ENCODE data around the gene DSCAM. TPM values are rescaled to one million over a fixed set of nuclear protein-coding genes. Genes with fewer than 3 reads are reported as not detected.

Gene DSCAM
- polyA plus RNA-seq, 3 donors: not detected

DNA sequence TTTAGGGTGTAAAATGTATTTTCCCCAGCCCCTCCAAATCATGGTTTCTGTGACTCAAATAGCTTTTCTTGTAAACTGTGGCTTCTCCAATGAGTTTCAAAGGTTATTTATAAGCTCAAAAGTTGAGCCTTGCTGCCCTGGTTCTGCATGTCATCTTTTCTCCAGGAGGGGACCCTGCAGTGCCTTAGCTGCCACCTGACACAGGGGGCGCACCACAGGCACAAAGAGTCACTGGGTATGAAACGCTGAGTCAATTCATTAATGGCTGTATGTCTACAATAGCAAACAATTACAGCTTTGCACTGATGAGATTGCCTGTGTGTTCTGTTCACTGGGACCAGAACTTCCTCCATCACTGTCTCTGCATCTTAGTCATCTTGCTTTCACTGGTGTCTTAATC is 878.9 kb downstream of the DSCAM start:
- no peaks in the 10 kb centered on the region for H3K4me1 Mint-ChIP-seq
- WGBS (ENCODE audit: insufficient coverage): 100% methylated on average over 2 of the region's 2 CpGs
- intact Hi-C loops (cut with micrococcal nuclease): no loop called here
- no peak overlapping the region for H3K4me3 Mint-ChIP-seq
- DNase-seq: no peak
- H3K36me3 Mint-ChIP-seq: no peaks in the 10 kb centered on the region
- H3K27me3 Mint-ChIP-seq (ENCODE audit: low read depth in 3 of 3): peaks cover 0 to 1% (median 0%) of the 10 kb centered on the region in 3 donors
- peaks cover 5 to 28% (median 14%) of the 10 kb centered on the region in 7 donors for H3K9me3 Mint-ChIP-seq
- no peak overlapping the region for H3K9ac ChIP-seq (ENCODE audit: insufficient read depth, low read length, poor library complexity, severe bottlenecking)
- H3K79me2 ChIP-seq (ENCODE audit: insufficient read depth, low read length): no peaks in the 10 kb centered on the region
- H3K27me3 ChIP-seq (ENCODE audit: control insufficient read depth in 2 of 2, insufficient read depth in 2 of 2, low read length in 2 of 2): no peaks in the 10 kb centered on the region
- no peak overlapping the region for H2AFZ ChIP-seq (ENCODE audit: insufficient read depth, low read depth, low read length, poor library complexity, severe bottlenecking)
- H3K27ac Mint-ChIP-seq: no peak overlapping the region
- no peaks in the 10 kb centered on the region for H3K4me1 ChIP-seq (ENCODE audit: control insufficient read depth in 1 of 2, insufficient read depth in 2 of 2, low read length in 2 of 2)
- H4K20me1 ChIP-seq (ENCODE audit: insufficient read depth, low read length): no peaks in the 10 kb centered on the region
- H3K4me2 ChIP-seq (replicated peaks; ENCODE audit: extremely low read depth, low read length, poor library complexity, severe bottlenecking): no peak overlapping the region
- no peak overlapping the region for H3K27ac ChIP-seq (ENCODE audit: low read depth in 1 of 2, low read length in 2 of 2)
- H3K9me3 ChIP-seq (replicated peaks in 1 of 2; ENCODE audit: control insufficient read depth in 1 of 2, insufficient read depth in 1 of 2, low read length in 2 of 2): peaks cover 15 to 21% of the 10 kb centered on the region in 2 donors
- H3K36me3 ChIP-seq (replicated peaks in 1 of 2; ENCODE audit: control insufficient read depth in 1 of 2, insufficient read depth in 2 of 2, low read length in 2 of 2): no peaks in the 10 kb centered on the region
- TF ChIP-seq, protein P1, sequence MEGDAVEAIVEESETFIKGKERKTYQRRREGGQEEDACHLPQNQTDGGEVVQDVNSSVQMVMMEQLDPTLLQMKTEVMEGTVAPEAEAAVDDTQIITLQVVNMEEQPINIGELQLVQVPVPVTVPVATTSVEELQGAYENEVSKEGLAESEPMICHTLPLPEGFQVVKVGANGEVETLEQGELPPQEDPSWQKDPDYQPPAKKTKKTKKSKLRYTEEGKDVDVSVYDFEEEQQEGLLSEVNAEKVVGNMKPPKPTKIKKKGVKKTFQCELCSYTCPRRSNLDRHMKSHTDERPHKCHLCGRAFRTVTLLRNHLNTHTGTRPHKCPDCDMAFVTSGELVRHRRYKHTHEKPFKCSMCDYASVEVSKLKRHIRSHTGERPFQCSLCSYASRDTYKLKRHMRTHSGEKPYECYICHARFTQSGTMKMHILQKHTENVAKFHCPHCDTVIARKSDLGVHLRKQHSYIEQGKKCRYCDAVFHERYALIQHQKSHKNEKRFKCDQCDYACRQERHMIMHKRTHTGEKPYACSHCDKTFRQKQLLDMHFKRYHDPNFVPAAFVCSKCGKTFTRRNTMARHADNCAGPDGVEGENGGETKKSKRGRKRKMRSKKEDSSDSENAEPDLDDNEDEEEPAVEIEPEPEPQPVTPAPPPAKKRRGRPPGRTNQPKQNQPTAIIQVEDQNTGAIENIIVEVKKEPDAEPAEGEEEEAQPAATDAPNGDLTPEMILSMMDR (IDR thresholded peaks at IDR 0.05): no peak
- no peak overlapping the region for H3K4me3 ChIP-seq (replicated peaks in 1 of 3; ENCODE audit: low read depth in 2 of 3, low read length in 3 of 3)

DNA sequence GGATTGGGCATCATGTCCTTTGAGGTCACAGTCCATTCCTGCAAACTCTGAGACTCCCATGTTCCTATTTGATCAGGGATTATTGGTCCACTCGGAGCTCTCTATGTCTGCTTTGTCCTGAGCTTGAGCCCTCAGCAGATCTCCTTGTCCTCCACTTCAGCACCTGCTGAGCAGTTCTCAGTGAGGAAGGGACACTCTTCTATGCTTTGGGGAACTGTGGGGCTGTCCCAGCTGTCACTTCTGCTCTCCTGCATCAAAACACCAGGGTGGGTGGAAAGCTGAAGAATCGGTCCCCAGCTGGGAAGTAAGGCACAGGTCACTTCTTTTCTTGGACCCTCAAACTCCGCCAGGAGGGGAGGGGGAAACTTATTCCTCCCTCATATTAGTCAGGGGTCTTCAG is 880.2 kb downstream of the DSCAM start:
- H3K36me3 Mint-ChIP-seq: no peaks in the 10 kb centered on the region
- no peak for DNase-seq
- Histone ChIP-seq H3K9me3 (replicated peaks in 1 of 2; ENCODE audit: control insufficient read depth in 1 of 2, insufficient read depth in 1 of 2, low read length in 2 of 2) (peaks cover 19 to 23% of the 10 kb centered on the region in 2 donors), H2AFZ (ENCODE audit: insufficient read depth, low read depth, low read length, poor library complexity, severe bottlenecking) (no peak overlapping the region), H3K27me3 (ENCODE audit: control insufficient read depth in 2 of 2, insufficient read depth in 2 of 2, low read length in 2 of 2) (no peaks in the 10 kb centered on the region), H3K9ac (ENCODE audit: insufficient read depth, low read length, poor library complexity, severe bottlenecking) (no peak overlapping the region), H3K4me2 (replicated peaks; ENCODE audit: extremely low read depth, low read length, poor library complexity, severe bottlenecking) (no peak overlapping the region), H3K27ac (ENCODE audit: low read depth in 1 of 2, low read length in 2 of 2) (no peak overlapping the region), H3K79me2 (ENCODE audit: insufficient read depth, low read length) (no peaks in the 10 kb centered on the region), H3K4me3 (replicated peaks in 1 of 3; ENCODE audit: low read depth in 2 of 3, low read length in 3 of 3) (no peak overlapping the region), H3K36me3 (replicated peaks in 1 of 2; ENCODE audit: control insufficient read depth in 1 of 2, insufficient read depth in 2 of 2, low read length in 2 of 2) (no peaks in the 10 kb centered on the region), H4K20me1 (ENCODE audit: insufficient read depth, low read length) (no peaks in the 10 kb centered on the region), H3K4me1 (ENCODE audit: control insufficient read depth in 1 of 2, insufficient read depth in 2 of 2, low read length in 2 of 2) (no peaks in the 10 kb centered on the region)
- H3K27ac Mint-ChIP-seq: no peak overlapping the region
- peaks cover 0 to 1% (median 1%) of the 10 kb centered on the region in 3 donors for H3K27me3 Mint-ChIP-seq (ENCODE audit: low read depth in 3 of 3)
- no peak overlapping the region for H3K4me3 Mint-ChIP-seq
- intact Hi-C loops (cut with micrococcal nuclease): no loop called here
- peaks cover 6 to 28% (median 18%) of the 10 kb centered on the region in 7 donors for H3K9me3 Mint-ChIP-seq
- TF ChIP-seq, protein P1 (IDR thresholded peaks at IDR 0.05): no peak
- WGBS (ENCODE audit: insufficient coverage): 83% methylated on average over 1 of the region's 3 CpGs
- H3K4me1 Mint-ChIP-seq: no peaks in the 10 kb centered on the region
